ENCODE data around the gene TEAD1. TPM values are rescaled to one million over a fixed set of nuclear protein-coding genes. Genes with fewer than 3 reads are reported as not detected.

Gene TEAD1
- total and polyA plus RNA-seq, 2 donors (not counting 1 experiment from before 2014, with no cell fraction given) = 88.6 to 121 TPM

DNA sequence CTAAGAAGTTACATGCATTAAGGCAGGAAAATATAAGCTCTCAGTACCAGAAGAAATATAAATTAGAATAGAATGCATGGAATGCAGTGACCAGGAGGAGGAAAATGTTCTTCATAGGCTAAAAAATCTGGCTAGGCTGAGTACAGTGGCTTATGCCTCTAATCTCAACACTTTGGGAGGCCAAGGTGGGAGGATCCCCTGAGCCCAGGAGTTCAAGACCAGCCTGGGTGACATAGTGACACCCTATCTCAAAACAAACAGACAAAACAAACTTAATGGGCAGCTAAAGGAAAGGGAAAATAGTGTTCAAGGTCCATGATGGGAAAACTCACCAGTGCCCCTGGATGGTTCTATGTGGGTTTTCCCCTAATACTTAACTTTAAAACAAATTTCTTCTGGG is 256.6 kb downstream of the TEAD1 start:
- H3K36me3 ChIP-seq (ENCODE audit: control insufficient read depth, insufficient read depth, low read length) = peaks cover 13% of the 10 kb centered on the region

DNA sequence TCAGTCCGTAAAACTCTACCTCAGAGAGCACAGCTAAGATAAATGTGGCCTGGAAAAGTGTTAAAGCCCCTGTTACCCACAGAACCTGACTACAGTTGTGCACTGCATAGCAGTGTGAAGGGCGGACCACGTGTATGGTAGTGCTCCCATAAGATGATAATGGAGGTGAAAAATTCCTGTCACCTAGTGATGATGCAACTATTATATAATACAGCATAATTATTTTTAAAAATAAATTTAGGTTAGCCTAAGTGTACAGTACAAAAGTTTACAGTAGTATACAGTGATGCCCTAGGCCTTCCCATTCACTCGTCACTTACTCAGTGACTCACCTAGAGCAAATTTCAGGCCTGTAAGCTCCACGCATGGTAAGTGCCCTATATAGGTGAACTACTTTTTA is 258.3 kb downstream of the TEAD1 start:
- no peaks in the 10 kb centered on the region for H3K9me3 ChIP-seq (ENCODE audit: control insufficient read depth, insufficient read depth, low read depth, low read length)
- H3K9ac ChIP-seq (ENCODE audit: insufficient read depth, low read length) = no peak overlapping the region
- H3K27ac ChIP-seq (ENCODE audit: insufficient read depth, low read length) = no peak overlapping the region
- H3K4me1 ChIP-seq (ENCODE audit: control insufficient read depth, extremely low read depth, insufficient read depth, low read length) = no peaks in the 10 kb centered on the region
- no peaks in the 10 kb centered on the region for H3K79me2 ChIP-seq (ENCODE audit: control insufficient read depth, insufficient read depth, low read length)
- no peaks in the 10 kb centered on the region for H4K20me1 ChIP-seq (ENCODE audit: control insufficient read depth, extremely low read depth, insufficient read depth, low read length)
- peaks cover 21% of the 10 kb centered on the region for H3K36me3 ChIP-seq (ENCODE audit: control insufficient read depth, insufficient read depth, low read length)
- no peak for DNase-seq (ENCODE audit: low read depth in 2 of 2)
- no peak overlapping the region for H3K4me3 ChIP-seq (replicated peaks in 1 of 4; ENCODE audit: control extremely low read depth in 1 of 4, insufficient read depth in 1 of 4, low read depth in 3 of 4, low read length in 4 of 4)
- no peak for TF ChIP-seq CTCF (conservative IDR thresholded peaks at IDR 0.05 in 1 of 2, IDR thresholded peaks at IDR 0.05 in 1 of 2; ENCODE audit: low read depth in 1 of 2, low read length in 2 of 2)
- TF ChIP-seq EZH2 (IDR thresholded peaks at IDR 0.05; ENCODE audit: low read length, missing control alignments) = no peak
- H3K27me3 ChIP-seq (ENCODE audit: control insufficient read depth, insufficient read depth, low read length) = no peaks in the 10 kb centered on the region
- H3K4me2 ChIP-seq (ENCODE audit: extremely low read depth, insufficient read depth, low read length) = no peak overlapping the region
- no peak overlapping the region for H2AFZ ChIP-seq (ENCODE audit: low read length)

More for the DNA sequence above, 256.6 kb downstream of the TEAD1 start:
- Histone ChIP-seq H3K9me3 (ENCODE audit: control insufficient read depth, insufficient read depth, low read depth, low read length) (no peaks in the 10 kb centered on the region), H2AFZ (ENCODE audit: low read length) (no peak overlapping the region), H3K9ac (ENCODE audit: insufficient read depth, low read length) (no peak overlapping the region), H4K20me1 (ENCODE audit: control insufficient read depth, extremely low read depth, insufficient read depth, low read length) (no peaks in the 10 kb centered on the region), H3K27ac (ENCODE audit: insufficient read depth, low read length) (no peak overlapping the region), H3K79me2 (ENCODE audit: control insufficient read depth, insufficient read depth, low read length) (no peaks in the 10 kb centered on the region), H3K4me1 (ENCODE audit: control insufficient read depth, extremely low read depth, insufficient read depth, low read length) (no peaks in the 10 kb centered on the region), H3K27me3 (ENCODE audit: control insufficient read depth, insufficient read depth, low read length) (no peaks in the 10 kb centered on the region), H3K4me3 (replicated peaks in 1 of 4; ENCODE audit: control extremely low read depth in 1 of 4, insufficient read depth in 1 of 4, low read depth in 3 of 4, low read length in 4 of 4) (no peak overlapping the region), H3K4me2 (ENCODE audit: extremely low read depth, insufficient read depth, low read length) (no peak overlapping the region)
- TF ChIP-seq EZH2 (IDR thresholded peaks at IDR 0.05; ENCODE audit: low read length, missing control alignments) (no peak), CTCF (conservative IDR thresholded peaks at IDR 0.05 in 1 of 2, IDR thresholded peaks at IDR 0.05 in 1 of 2; ENCODE audit: low read depth in 1 of 2, low read length in 2 of 2) (no peak)
- no peak for DNase-seq (ENCODE audit: low read depth in 2 of 2)

DNA sequence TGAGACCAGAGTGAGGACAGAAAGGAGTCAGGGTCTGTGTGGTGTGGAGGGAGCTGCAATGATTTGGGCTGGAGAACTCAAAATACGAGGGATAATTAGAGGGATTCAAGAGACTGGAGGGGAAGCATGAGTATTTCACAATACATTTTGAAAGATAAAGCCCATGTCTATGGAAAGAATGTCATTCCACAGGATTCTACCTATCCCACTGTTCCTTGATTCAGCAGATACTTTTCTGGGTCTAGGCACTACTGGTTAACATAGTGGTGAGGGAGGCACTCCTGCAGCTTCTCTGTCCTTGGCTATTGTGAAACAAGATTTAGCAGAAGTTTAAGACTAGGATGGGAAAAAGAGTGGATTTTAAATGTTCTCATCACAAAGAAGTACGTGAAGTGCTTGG is 262.0 kb downstream of the TEAD1 start:
- Histone ChIP-seq H3K4me2 (ENCODE audit: extremely low read depth, insufficient read depth, low read length) (no peak overlapping the region), H2AFZ (ENCODE audit: low read length) (no peak overlapping the region), H3K9ac (ENCODE audit: insufficient read depth, low read length) (no peak overlapping the region), H3K4me3 (replicated peaks in 1 of 4; ENCODE audit: control extremely low read depth in 1 of 4, insufficient read depth in 1 of 4, low read depth in 3 of 4, low read length in 4 of 4) (no peak overlapping the region), H3K9me3 (ENCODE audit: control insufficient read depth, insufficient read depth, low read depth, low read length) (no peaks in the 10 kb centered on the region), H3K27ac (ENCODE audit: insufficient read depth, low read length) (no peak overlapping the region), H4K20me1 (ENCODE audit: control insufficient read depth, extremely low read depth, insufficient read depth, low read length) (no peaks in the 10 kb centered on the region), H3K79me2 (ENCODE audit: control insufficient read depth, insufficient read depth, low read length) (no peaks in the 10 kb centered on the region), H3K27me3 (ENCODE audit: control insufficient read depth, insufficient read depth, low read length) (no peaks in the 10 kb centered on the region), H3K4me1 (ENCODE audit: control insufficient read depth, extremely low read depth, insufficient read depth, low read length) (no peaks in the 10 kb centered on the region), H3K36me3 (ENCODE audit: control insufficient read depth, insufficient read depth, low read length) (peaks cover 26% of the 10 kb centered on the region)
- no peak for DNase-seq (ENCODE audit: low read depth in 2 of 2)
- no peak for TF ChIP-seq CTCF (conservative IDR thresholded peaks at IDR 0.05 in 1 of 2, IDR thresholded peaks at IDR 0.05 in 1 of 2; ENCODE audit: low read depth in 1 of 2, low read length in 2 of 2)
- no peak for TF ChIP-seq EZH2 (IDR thresholded peaks at IDR 0.05; ENCODE audit: low read length, missing control alignments)

Measured in fibroblast of lung (primary cell).